A673 (cell line): ENCODE data around the gene FOXI1.

ENCODE experiments used
- CTCF ChIP-seq: fragments of 300-800, 200-600 bp; sonication (generic); conservative IDR thresholded peaks from 2 replicates; pipeline ENCODE4 v1.5.1; 2017; ENCODE audit warnings: low read depth, mild to moderate bottlenecking, antibody characterized with exemption, low read length, moderate library complexity, mixed read lengths
- EZH2 ChIP-seq: fragments of 200-600 bp; sonication (generic); IDR thresholded peaks from 2 replicates; pipeline ENCODE4 v1.6.1; 2017; ENCODE audit warnings: borderline replicate concordance, low read depth, mild to moderate bottlenecking, mixed read lengths, antibody characterized with exemption, low read length; ENCODE audit not compliant: poor library complexity, severe bottlenecking

GRCh38 chr5:170080217-170080616 is 25.5 kb upstream of the FOXI1 start:
- TF ChIP-seq CTCF (no peak), EZH2 (no peak)
